Tibial nerve (tissue), 4 donors: ENCODE measurements around the gene SCAI. TPM values are rescaled to one million over a fixed set of nuclear protein-coding genes. Genes with fewer than 3 reads are reported as not detected.
A peak's percentile ranks its signal among the peaks of the same experiment; 100 is the strongest.
"Not testable (repeated sequence)": the region's sequence is repeated elsewhere in the genome, so short reads cannot be mapped to it uniquely, and the experiment has no call there.

Experiments
- DNase-seq, 2 donors: peaks; one replicate each; pipeline ENCODE4 v3.0.0-alpha.2; 2019; ENCODE audit warnings: low spot score in 2 of 2
- H3K27ac ChIP-seq, 4 donors: fragments of 200-600 bp; sonication (generic) in 3 of 4; one replicate each; pipeline ENCODE4 v1.5.1; 2017 to 2019; ENCODE audit warnings: mild to moderate bottlenecking in 1 of 4
- H3K27me3 ChIP-seq, 2 donors: fragments of 200-600 bp; sonication (generic) in 1 of 2; one replicate each; pipeline versions ENCODE4 v1.5.1 to v1.6.0; 2017 to 2019
- H3K36me3 ChIP-seq, 3 donors: fragments of 200-600 bp; sonication (generic); one replicate each; pipeline ENCODE4 v1.5.1; 2018 to 2019
- H3K4me1 ChIP-seq, 4 donors: fragments of 200-600 bp; sonication (generic) in 3 of 4; one replicate each; pipeline ENCODE4 v1.5.1; 2017 to 2019
- H3K4me3 ChIP-seq, 4 donors: fragments of 200-600 bp; sonication (generic) in 3 of 4; one replicate each; pipeline ENCODE4 v1.5.1; 2017 to 2019; ENCODE audit warnings: mild to moderate bottlenecking in 1 of 4, moderate library complexity in 1 of 4
- H3K9me3 ChIP-seq, 4 donors: fragments of 200-600 bp; sonication (generic) in 3 of 4; one replicate each; pipeline ENCODE4 v1.5.1; 2017 to 2019
- EP300 ChIP-seq, 2 donors: sonication (generic); formaldehyde crosslinking; IDR thresholded peaks; one replicate each; pipeline ENCODE4 v1.6.1; 2017; ENCODE audit warnings: antibody characterized with exemption in 2 of 2, mild to moderate bottlenecking in 1 of 2
- POLR2A ChIP-seq, 2 donors: fragments of 450-650 bp; IDR thresholded peaks; one replicate each; pipeline ENCODE4 v1.6.1; 2017; ENCODE audit warnings: antibody characterized with exemption in 2 of 2, mild to moderate bottlenecking in 2 of 2, moderate library complexity in 2 of 2
- WGBS, 2 donors: methylation state at CpG; one replicate each; pipeline ENCODE4 v1.1.5; 2018; 5-methylcytosine and 5-hydroxymethylcytosine counted together
- total RNA-seq, 4 donors: library from RNA; depleted of rRNA; stranded (reverse); fragments of >200 nt; gene quantifications; one replicate each; pipeline ENCODE4 v1.1.0, GENCODE V29; 2016
- TF ChIP-seq, protein P1 (sequence below), 5 experiments: fragments of 200-600 bp in 3 of 5; fragments of 450-650 bp in 2 of 5; sonication (generic) in 3 of 5; IDR thresholded peaks; one replicate each; pipeline ENCODE4 v1.5.1; 2016 to 2019; ENCODE audit warnings: antibody characterized with exemption in 5 of 5, mild to moderate bottlenecking in 3 of 5, moderate library complexity in 2 of 5

SCAI gene
- total RNA-seq, 4 donors from 2014 or later: 8.8 to 19.2 (median 9.4) TPM

GRCh38 chr9:125176636-125177035 lies 33.3 kb upstream of the SCAI start:
- Histone ChIP-seq H3K36me3 (peaks cover 0 to 5% (median 0%) of the 10 kb centered on the region in 3 donors), H3K4me3 (peak overlapping the region in 1 of 4 donors; percentile 31)

DNA sequence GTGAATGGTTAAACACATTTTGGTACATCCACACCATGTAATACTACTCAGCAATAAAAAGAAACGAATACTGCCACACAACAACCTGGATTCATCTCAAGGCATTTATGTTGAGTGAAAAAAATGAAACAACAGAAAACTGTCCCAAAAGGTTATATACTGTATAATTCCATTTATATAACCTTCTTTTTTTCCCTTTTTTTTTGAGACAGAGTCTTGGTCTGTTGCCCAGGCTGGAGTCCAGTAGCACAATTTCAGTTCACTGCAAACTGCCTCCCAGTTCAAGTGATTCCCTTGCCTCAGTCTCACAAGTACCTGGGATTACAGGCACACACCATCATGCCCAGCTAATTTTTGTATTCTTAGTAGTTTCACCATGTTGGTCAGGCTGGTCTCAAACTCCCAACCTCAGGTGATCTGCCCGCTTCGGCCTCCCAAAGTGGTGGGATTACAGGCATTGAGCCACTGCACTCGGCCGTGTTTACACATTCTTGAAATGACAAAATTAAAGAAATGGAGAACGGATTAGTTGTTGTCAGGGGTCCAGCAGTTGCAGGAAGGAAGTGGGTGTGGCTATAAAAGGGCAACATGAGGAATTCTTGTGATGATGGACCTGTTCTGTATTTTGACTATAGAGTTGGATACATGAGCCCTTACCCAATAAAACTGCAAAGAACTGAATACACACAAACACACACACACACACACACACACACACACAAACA lies 28.9 kb upstream of the SCAI start:
- DNase-seq: no peak
- Histone ChIP-seq H3K4me1 (peaks cover 0 to 45% (median 10%) of the 10 kb centered on the region in 4 donors), H3K27ac (peak overlapping the region in 1 of 4 donors; percentile 15), H3K27me3 (no peaks in the 10 kb centered on the region), H3K4me3 (no peak overlapping the region), H3K9me3 (no peaks in the 10 kb centered on the region), H3K36me3 (peaks cover 0 to 32% (median 3%) of the 10 kb centered on the region in 3 donors)
- WGBS, 2 donors: 40 to 48% methylated on average over 6 of the region's 6 CpGs
- TF ChIP-seq, protein P1, sequence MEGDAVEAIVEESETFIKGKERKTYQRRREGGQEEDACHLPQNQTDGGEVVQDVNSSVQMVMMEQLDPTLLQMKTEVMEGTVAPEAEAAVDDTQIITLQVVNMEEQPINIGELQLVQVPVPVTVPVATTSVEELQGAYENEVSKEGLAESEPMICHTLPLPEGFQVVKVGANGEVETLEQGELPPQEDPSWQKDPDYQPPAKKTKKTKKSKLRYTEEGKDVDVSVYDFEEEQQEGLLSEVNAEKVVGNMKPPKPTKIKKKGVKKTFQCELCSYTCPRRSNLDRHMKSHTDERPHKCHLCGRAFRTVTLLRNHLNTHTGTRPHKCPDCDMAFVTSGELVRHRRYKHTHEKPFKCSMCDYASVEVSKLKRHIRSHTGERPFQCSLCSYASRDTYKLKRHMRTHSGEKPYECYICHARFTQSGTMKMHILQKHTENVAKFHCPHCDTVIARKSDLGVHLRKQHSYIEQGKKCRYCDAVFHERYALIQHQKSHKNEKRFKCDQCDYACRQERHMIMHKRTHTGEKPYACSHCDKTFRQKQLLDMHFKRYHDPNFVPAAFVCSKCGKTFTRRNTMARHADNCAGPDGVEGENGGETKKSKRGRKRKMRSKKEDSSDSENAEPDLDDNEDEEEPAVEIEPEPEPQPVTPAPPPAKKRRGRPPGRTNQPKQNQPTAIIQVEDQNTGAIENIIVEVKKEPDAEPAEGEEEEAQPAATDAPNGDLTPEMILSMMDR (IDR thresholded peaks at IDR 0.05): no peak
- TF ChIP-seq EP300 (IDR thresholded peaks at IDR 0.05): no peak
- TF ChIP-seq POLR2A (IDR thresholded peaks at IDR 0.05): no peak

More at GRCh38 chr9:125176636-125177035, 33.3 kb upstream of the SCAI start:
- no peaks in the 10 kb centered on the region for H3K9me3 ChIP-seq
- 79 to 80% methylated on average over 3 of the region's 3 CpGs for WGBS, 2 donors
- no peak for TF ChIP-seq POLR2A (IDR thresholded peaks at IDR 0.05)
- TF ChIP-seq, protein P1 (IDR thresholded peaks at IDR 0.05): no peak
- DNase-seq: no peak
- H3K27ac ChIP-seq: peak overlapping the region in 2 of 4 donors; percentile 56 to 76
- peaks cover 0 to 56% (median 10%) of the 10 kb centered on the region in 4 donors for H3K4me1 ChIP-seq
- no peaks in the 10 kb centered on the region for H3K27me3 ChIP-seq

DNA sequence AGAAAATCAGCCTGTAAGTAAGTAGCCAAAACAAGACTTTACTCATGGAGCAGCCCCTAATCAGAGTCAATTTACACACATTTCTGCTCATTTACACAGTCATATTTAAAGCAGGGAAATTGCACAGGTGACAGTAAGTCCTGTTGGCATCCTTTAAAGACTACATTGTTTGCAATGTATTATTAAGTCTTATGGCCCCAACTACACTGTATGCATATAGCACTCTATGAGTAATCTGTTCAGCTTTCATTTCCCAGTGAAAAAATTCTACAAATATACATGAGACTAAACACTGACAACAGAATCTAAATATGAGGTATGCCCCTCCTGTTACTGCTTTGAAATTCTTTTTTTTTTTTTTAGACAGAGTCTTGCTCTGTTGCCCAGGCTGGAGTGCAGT lies 26.6 kb upstream of the SCAI start:
- no peaks in the 10 kb centered on the region for H3K9me3 ChIP-seq
- no peak overlapping the region for H3K27ac ChIP-seq
- H3K36me3 ChIP-seq: peaks cover 0 to 36% (median 3%) of the 10 kb centered on the region in 3 donors
- H3K27me3 ChIP-seq: no peaks in the 10 kb centered on the region
- no peak overlapping the region for H3K4me3 ChIP-seq
- peaks cover 0 to 36% (median 10%) of the 10 kb centered on the region in 4 donors for H3K4me1 ChIP-seq
- DNase-seq: no peak
- TF ChIP-seq, protein P1 (IDR thresholded peaks at IDR 0.05): no peak

DNA sequence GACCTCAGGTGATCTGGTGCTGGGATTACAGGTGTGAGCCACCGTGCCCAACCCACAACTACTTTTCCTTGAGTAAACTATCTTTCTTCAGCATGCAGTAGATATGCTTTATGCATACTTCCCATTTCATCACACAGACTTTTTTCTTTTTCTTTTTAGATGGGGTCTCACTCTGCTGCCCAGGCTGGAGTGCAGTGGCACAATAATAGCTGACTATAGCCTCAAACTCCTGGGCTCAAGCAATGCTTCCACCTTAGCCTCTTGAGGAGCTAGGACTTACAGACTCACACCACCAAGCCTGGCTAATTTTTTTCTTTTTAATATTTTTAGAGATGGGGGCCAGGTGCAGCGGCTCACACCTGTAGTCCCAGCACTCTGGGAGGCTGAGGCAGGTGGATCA lies 23.4 kb upstream of the SCAI start:
- no peaks in the 10 kb centered on the region for H3K27me3 ChIP-seq
- peaks cover 0 to 41% (median 3%) of the 10 kb centered on the region in 3 donors for H3K36me3 ChIP-seq
- H3K27ac ChIP-seq: no peak overlapping the region
- H3K4me3 ChIP-seq: no peak overlapping the region
- H3K4me1 ChIP-seq: peaks cover 0 to 13% (median 0%) of the 10 kb centered on the region in 4 donors
- no peaks in the 10 kb centered on the region for H3K9me3 ChIP-seq
- DNase-seq: no peak
- TF ChIP-seq, protein P1 (IDR thresholded peaks at IDR 0.05): no peak
- TF ChIP-seq POLR2A (IDR thresholded peaks at IDR 0.05) (no peak), EP300 (IDR thresholded peaks at IDR 0.05) (no peak)
- WGBS, 2 donors: 93 to 97% methylated on average over 2 of the region's 2 CpGs

GRCh38 chr9:125162891-125163290 lies 19.6 kb upstream of the SCAI start:
- H3K27ac ChIP-seq, H3K9me3 ChIP-seq, DNase-seq, H3K27me3 ChIP-seq, H3K4me3 ChIP-seq: not testable (repeated sequence)
- 92 to 95% methylated on average over 6 of the region's 6 CpGs for WGBS, 2 donors
- Histone ChIP-seq H3K36me3 (peaks cover 0 to 24% (median 0%) of the 10 kb centered on the region in 3 donors), H3K4me1 (peaks cover 0 to 24% (median 4%) of the 10 kb centered on the region in 4 donors)
